ENCODE data around the gene CENPP. TPM values are rescaled to one million over a fixed set of nuclear protein-coding genes. Genes with fewer than 3 reads are reported as not detected.

CENPP gene
- total RNA-seq, 4 donors from 2014 or later, result 1.5 to 11.6 (median 5.5) TPM

GRCh38 chr9:92381775-92382174 is 56.0 kb downstream of the CENPP start:
- DNase-seq, result no peak
- Histone ChIP-seq H3K36me3 (no peaks in the 10 kb centered on the region), H3K4me1 (no peaks in the 10 kb centered on the region), H3K9me3 (peaks cover 4% of the 10 kb centered on the region), H3K27me3 (no peaks in the 10 kb centered on the region), H3K27ac (no peak overlapping the region), H3K4me3 (replicated peaks in 1 of 3) (no peak overlapping the region)
- 93 to 94% methylated on average over 2 of the region's 2 CpGs for WGBS, 2 donors
- intact Hi-C loops (cut with DNase I), result no loop called here
- TF ChIP-seq CTCF (IDR thresholded peaks at IDR 0.05), result no peak
- no peak for TF ChIP-seq POLR2A (IDR thresholded peaks at IDR 0.05)

GRCh38 chr9:92384375-92384774 is 58.6 kb downstream of the CENPP start:
- TF ChIP-seq CTCF (IDR thresholded peaks at IDR 0.05), result no peak
- no peak for TF ChIP-seq POLR2A (IDR thresholded peaks at IDR 0.05)
- Histone ChIP-seq H3K27me3 (no peaks in the 10 kb centered on the region), H3K4me3 (replicated peaks in 1 of 3) (no peak overlapping the region), H3K4me1 (no peaks in the 10 kb centered on the region), H3K36me3 (no peaks in the 10 kb centered on the region), H3K27ac (no peak overlapping the region), H3K9me3 (peaks cover 4% of the 10 kb centered on the region)
- DNase-seq, result no peak
- intact Hi-C loops (cut with DNase I), result no loop called here
- WGBS, 2 donors, result 83 to 85% methylated on average over 1 of the region's 1 CpG

DNA sequence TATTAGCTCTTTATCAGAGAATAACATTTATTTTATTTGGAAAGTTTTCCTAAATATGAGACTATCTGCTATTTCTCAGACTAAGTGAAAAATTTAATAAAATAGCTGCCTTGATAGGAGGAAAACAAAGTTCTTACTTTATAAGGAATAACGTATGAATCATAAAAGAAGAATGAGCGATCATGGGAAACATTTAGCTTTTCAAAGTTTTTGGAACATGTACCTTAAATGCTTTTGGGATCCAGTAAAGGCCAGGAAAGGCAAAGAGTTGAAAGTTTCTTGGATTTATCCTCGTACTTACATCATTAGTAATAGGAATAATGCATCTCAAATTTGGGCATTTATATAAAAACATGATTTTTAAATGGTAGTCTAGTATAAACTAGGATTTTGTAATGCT is 59.2 kb downstream of the CENPP start:
- no peak for DNase-seq
- no peak overlapping the region for H3K4me3 ChIP-seq (replicated peaks in 1 of 3)
- H3K9me3 ChIP-seq, result peaks cover 4% of the 10 kb centered on the region
- intact Hi-C loops (cut with DNase I), result no loop called here
- peak overlapping the region in 2 of 3 donors; percentile 18 to 26 for H3K27ac ChIP-seq
- H3K27me3 ChIP-seq, result no peaks in the 10 kb centered on the region
- 79 to 82% methylated on average over 3 of the region's 3 CpGs for WGBS, 2 donors
- no peak for TF ChIP-seq CTCF (IDR thresholded peaks at IDR 0.05)
- TF ChIP-seq POLR2A (IDR thresholded peaks at IDR 0.05), result no peak
- no peaks in the 10 kb centered on the region for H3K4me1 ChIP-seq
- H3K36me3 ChIP-seq, result no peaks in the 10 kb centered on the region

DNA sequence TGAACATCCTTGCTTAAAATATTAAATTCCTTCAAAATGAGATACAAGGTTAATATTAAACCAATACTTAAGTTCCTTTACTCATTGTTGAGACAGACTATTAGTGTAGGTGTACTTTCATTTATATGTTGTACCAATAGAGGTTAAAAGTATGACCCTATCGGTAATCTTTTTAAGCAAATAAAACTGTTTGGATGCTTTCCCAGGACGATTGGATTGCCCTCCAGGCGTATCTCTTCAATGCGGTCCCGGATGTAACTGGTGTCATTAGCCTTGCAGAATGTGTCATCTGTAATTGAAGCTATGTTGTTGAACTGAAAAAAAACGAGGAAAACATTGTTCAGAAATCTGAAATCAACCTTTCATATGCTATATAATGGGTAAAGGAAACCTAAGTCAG is 59.7 kb downstream of the CENPP start:
- H3K27ac ChIP-seq, result peak overlapping the region in 1 of 3 donors; percentile 26
- intact Hi-C loops (cut with DNase I), result no loop called here
- no peak overlapping the region for H3K4me3 ChIP-seq (replicated peaks in 1 of 3)
- no peaks in the 10 kb centered on the region for H3K27me3 ChIP-seq
- no peak for DNase-seq
- TF ChIP-seq CTCF (IDR thresholded peaks at IDR 0.05), result no peak
- TF ChIP-seq POLR2A (IDR thresholded peaks at IDR 0.05), result no peak
- 74 to 77% methylated on average over 6 of the region's 6 CpGs for WGBS, 2 donors
- peaks cover 4% of the 10 kb centered on the region for H3K9me3 ChIP-seq
- no peaks in the 10 kb centered on the region for H3K36me3 ChIP-seq
- no peaks in the 10 kb centered on the region for H3K4me1 ChIP-seq

GRCh38 chr9:92385953-92386352 is 60.2 kb downstream of the CENPP start:
- no peaks in the 10 kb centered on the region for H3K36me3 ChIP-seq
- TF ChIP-seq POLR2A (IDR thresholded peaks at IDR 0.05), result no peak
- TF ChIP-seq CTCF (IDR thresholded peaks at IDR 0.05), result no peak
- intact Hi-C loops (cut with DNase I), result no loop called here
- H3K27me3 ChIP-seq, result no peaks in the 10 kb centered on the region
- H3K27ac ChIP-seq, result peak overlapping the region in 1 of 3 donors; percentile 26
- no peak for DNase-seq
- WGBS, 2 donors, result 91 to 92% methylated on average over 4 of the region's 4 CpGs
- H3K4me1 ChIP-seq, result no peaks in the 10 kb centered on the region
- peaks cover 4% of the 10 kb centered on the region for H3K9me3 ChIP-seq
- H3K4me3 ChIP-seq (replicated peaks in 1 of 3), result no peak overlapping the region

Data from thyroid gland (tissue), 4 donors.